ENCODE data around the gene CENPW.

Gene CENPW

DNA sequence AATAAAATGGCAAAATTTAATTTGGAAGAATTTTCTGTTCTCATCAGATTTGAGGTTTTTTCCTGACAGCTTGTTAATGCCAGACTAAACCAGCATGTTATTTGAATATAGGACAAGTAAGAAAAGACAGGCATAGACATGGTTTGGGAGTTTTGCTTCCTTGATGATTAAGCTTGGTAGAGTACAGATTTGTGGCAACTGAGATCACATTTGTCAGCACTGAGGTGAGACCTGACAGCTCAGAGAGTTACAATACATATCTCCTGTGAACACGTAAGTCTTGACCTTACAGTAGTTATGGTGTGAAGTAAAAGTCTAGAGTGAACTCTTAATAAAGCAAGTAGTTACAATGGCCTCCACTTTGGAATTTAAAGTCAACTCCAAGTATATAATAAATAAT, 34.5 kb downstream of the CENPW start:
- DNase-seq: no peak

DNA sequence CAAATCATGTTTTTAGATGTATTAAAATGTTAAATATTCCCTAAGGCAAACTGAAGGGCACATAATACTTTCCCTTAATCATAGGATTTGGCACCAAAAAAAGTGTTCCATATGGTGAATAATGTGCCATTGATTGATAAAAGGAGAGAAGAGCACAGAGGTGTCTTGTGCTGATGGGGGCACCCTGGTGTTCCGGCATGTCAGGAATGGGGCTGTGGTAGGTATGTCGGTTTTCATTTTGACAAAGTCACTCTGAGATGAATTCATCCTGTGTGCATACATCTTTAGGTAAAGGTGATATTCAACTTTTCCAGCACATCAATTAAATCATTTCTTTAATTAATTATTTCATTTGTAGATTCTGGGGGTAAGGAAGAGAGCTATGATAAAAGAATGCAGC, 36.8 kb downstream of the CENPW start:
- no peak for DNase-seq

DNA sequence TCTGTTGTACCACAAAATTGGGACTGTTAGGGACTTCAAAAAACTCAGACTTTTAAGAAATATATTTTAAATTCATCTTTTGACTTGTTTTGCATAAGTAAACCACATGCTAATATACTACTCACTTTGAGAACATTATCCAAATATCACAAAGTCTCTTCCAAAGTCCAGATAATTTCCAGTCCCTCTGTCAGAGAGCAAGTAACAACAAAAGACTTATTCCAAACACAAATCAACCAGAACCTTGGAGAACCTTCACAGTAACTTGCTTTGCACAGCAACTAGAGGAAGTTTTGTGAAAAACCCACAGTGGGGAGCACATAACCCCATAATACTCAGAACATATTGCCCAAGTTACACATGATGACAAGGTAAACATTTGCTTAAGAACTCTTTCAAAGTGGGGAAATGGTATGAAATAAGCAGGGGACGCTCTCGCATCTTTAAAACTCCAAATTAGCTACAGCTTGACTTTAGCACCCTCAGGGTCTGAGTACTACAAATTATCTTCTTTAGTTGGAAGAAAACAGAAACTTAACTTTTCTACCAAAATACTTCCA, 37.8 kb downstream of the CENPW start:
- no peak for DNase-seq

DNA sequence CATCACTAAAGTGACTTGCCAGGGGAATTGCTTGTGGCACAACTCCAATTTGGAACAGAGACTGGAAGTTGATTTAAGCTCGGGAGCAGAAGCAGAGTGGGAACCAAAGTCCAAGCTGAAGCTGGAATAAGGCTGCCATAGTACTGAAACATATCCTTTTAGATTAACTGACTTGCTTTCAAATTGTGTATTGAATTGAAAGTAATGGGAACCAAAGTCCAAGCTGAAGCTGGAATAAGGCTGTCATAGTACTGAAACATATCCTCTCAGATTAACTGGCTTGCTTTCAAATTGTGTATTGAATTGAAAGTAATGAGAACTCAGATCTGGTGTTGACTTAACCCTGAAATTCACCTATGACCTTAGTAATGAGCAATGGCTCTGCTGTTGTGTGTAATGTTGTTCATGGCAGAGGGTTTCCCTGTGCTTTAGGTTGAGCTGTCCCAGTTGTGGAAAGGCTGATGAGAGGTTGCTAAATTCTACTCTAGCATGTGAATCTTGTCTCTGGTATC, 40.2 kb downstream of the CENPW start:
- DNase-seq: no peak

DNA sequence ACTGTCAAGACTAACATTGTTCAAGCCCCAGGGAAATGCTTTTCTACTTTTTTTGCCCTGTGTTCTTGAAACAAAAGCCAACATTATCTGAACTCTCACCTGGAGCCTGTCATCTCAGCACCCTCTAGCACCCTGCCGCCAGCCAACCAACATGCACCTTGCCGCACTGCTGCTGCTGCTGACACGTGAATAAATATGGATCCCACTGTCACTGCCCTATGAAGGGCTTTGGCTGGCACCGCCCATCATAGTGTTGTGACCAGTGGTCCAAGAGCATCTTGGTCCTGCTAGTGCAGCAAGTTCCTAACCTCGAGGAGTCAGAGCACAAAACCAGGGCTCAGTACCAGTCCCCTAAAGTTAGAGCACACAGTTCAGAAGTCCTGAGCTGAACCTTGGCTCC, 41.6 kb downstream of the CENPW start:
- no peak for DNase-seq

DNA sequence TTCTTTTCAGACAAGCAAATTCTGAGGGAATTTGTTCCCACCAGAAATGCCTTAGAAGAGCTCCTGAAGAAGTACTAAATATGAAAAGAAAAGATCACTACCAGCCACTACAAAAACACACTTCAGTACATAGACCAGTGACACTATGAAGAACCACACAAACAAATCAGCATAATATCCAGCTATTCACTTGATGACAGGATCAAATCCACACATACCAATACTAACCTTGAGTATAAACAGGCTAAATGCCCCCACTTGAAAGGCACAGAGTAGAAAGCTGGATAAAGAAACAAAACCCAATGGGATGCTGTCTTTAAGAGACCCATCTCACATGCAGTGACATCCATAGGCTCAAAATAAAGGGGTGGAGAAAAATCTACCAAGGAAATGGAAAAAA, 43.3 kb downstream of the CENPW start:
- no peak for DNase-seq

DNA sequence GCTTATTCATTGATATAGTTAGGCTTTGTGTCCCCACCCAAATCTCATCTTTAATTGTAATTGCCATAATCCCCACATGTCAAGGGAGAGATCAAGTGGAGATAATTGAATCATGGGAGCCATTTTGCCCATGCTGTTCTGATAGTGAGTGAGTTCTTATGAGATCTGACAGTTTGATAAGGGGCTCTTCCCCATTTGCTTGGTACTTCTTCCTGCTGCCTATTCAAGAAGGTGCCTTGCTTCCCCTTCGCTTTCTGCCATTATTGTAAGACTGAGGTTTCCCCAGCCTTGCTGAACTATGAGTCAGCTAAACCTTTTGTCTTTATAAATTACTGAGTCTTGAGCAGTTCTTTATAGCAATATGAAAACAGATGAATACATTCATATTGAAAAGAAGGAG, 45.6 kb downstream of the CENPW start:
- no peak for DNase-seq

DNA sequence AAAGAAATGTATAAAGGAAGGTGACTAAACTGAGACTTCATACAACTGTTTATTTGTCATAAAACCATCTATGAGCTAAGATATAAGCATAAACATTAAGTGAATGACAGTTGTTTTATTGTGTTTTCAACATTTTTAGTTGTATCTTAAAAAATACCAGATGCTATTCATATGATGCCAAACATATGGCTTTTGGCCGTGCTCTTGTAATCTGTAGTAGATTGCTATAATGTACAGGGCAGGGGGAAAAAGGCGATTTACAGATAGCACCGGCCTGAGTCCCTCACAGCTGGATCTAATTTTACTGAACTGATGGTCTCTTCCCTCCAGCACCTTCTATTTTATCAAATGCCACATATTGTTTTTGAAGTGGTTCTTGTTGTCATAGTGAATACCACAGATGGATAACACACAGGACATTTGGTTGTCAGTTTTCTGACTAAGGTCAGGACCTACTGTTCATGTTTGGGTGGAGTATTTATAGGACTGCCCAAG, 48.2 kb downstream of the CENPW start:
- no peak for DNase-seq

DNA sequence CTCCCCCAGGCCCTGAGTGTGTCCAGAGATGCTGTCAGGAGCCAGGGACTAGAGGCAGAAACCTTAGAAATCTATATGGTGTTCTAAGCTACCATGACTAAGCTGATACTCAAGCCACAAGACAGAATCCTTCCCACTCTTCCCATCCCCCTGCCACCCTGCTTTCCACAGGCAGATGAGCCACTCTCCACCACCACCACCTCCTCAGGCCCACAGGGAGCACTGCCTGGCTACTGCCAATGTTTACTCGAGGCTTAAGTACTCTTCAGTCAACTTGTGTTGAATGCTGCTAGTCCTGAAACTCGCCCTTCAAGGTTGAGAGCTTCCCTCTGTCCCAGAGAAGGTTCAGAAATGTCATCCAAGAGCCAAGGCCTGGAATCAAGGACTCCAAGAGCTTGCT, 56.2 kb downstream of the CENPW start:
- DNase-seq: no peak

All from stimulated activated CD4-positive, alpha-beta T cell treated with anti-CD3 and anti-CD28 coated beads, Interleukin-4, amount 100 ng/mL, for 4 hours (primary cell).